PFSK-1 (cell line): Measurements from ENCODE around the gene DGKI.

Experiments used
- FOXP2 ChIP-seq: optimal IDR thresholded peaks from 2 replicates; pipeline ENCODE3; 2011; ENCODE audit warnings: borderline replicate concordance, control low read depth, inconsistent platforms; ENCODE audit not compliant: insufficient read depth; ENCODE audit errors: extremely low read length, extremely low read depth
- POLR2AphosphoS5 ChIP-seq: IDR thresholded peaks from 2 replicates; pipeline ENCODE4 v1.6.1; 2012; ENCODE audit warnings: low read depth, mild to moderate bottlenecking, control low read depth, low read length, moderate library complexity
- REST ChIP-seq, 2 experiments: IDR thresholded peaks; 2 replicates each; pipeline versions ENCODE4 v1.6.1 to v1.8.0; 2011 to 2012; ENCODE audit warnings: low read depth in 2 of 2, low read length in 2 of 2, control low read depth in 1 of 2, inconsistent platforms in 1 of 2, mild to moderate bottlenecking in 1 of 2, moderate library complexity in 1 of 2; ENCODE audit not compliant: insufficient read depth in 1 of 2
- SIN3A ChIP-seq: IDR thresholded peaks from 2 replicates; pipeline ENCODE4 v1.6.1; 2012; ENCODE audit warnings: mild to moderate bottlenecking, low read length, moderate library complexity, borderline replicate concordance; ENCODE audit not compliant: insufficient read depth
- TAF1 ChIP-seq: IDR thresholded peaks from 2 replicates; pipeline ENCODE4 v1.6.1; 2012; ENCODE audit warnings: low read length, control low read depth, borderline replicate concordance; ENCODE audit not compliant: insufficient read depth

DGKI gene

DNA sequence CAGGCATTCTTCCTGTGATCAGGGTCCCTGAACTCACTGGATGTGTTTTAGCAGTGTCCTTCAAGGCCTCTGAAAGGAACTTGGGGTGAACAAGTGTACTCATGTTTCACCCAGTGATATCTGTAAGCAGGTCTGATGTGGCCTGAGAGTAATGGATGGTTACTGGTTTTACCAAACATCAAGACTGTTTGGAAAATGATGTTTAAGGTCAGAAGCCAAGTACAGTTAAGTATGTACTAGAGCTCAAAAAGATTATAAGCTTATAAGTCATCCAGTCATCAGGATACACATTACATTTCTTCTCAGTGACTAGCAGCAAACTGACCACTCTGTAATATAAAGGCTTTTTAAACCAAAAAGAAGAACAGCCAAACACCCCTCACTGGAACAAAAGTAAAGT lies 423.5 kb downstream of the DGKI start:
- TF ChIP-seq TAF1 (no peak), REST (IDR thresholded peaks at IDR 0.05; ENCODE audit: insufficient read depth in 1 of 2, low read depth in 2 of 2, low read length in 2 of 2) (no peak), POLR2AphosphoS5 (no peak), SIN3A (no peak), FOXP2 (no peak)

DNA sequence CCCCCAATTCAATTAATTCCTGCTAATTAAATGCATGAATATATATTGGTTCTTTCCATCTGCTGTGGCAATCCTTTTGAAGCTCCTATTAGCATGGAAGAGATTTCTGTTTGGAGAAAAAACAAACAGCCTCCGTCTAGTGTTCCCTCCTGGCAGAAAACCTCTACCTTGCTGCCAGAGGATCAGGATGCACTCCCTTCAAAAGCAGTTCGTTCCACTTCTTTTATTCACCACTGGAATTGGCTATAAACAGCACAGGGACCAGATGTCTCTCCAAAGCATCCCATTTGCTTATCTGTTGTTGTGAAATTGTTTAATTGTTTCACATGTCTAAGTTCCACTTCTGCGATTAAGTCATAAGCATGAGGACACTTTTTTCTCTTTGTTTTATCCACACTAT lies 425.4 kb downstream of the DGKI start:
- TF ChIP-seq POLR2AphosphoS5 (no peak), FOXP2 (no peak), REST (IDR thresholded peaks at IDR 0.05; ENCODE audit: insufficient read depth in 1 of 2, low read depth in 2 of 2, low read length in 2 of 2) (no peak)

- no peak for TF ChIP-seq SIN3A
- no peak for TF ChIP-seq REST (IDR thresholded peaks at IDR 0.05; ENCODE audit: insufficient read depth in 1 of 2, low read depth in 2 of 2, low read length in 2 of 2)
- TF ChIP-seq POLR2AphosphoS5: no peak
- no peak for TF ChIP-seq TAF1
- TF ChIP-seq FOXP2: no peak
Observed at GRCh38 chr7:137418841-137419240, 427.9 kb downstream of the DGKI start.

DNA sequence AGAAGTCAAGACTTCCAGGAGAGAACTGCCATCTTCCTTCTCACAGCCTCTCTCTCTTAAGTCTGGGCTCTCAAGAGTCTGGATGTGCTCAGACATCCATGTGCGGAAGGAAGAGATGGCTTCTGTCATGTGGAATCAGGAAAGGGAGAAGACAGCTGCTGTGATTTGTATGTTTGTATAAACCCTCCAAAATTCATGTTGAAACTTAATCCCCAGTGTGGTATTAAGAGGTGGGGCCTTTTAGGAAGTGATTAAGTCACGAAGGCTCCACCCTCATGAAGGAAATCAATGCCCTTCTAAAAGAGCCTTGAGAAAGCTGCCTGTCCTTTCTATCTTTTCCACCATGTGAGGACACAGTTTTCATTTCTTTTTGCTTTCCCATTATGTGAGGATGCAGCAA lies 429.3 kb downstream of the DGKI start:
- TF ChIP-seq TAF1: no peak
- no peak for TF ChIP-seq SIN3A
- TF ChIP-seq FOXP2: no peak
- TF ChIP-seq POLR2AphosphoS5: no peak
- TF ChIP-seq REST (IDR thresholded peaks at IDR 0.05; ENCODE audit: insufficient read depth in 1 of 2, low read depth in 2 of 2, low read length in 2 of 2): no peak

GRCh38 chr7:137413901-137414300 lies 432.9 kb downstream of the DGKI start:
- no peak for TF ChIP-seq TAF1
- no peak for TF ChIP-seq SIN3A
- no peak for TF ChIP-seq REST (IDR thresholded peaks at IDR 0.05; ENCODE audit: insufficient read depth in 1 of 2, low read depth in 2 of 2, low read length in 2 of 2)
- TF ChIP-seq FOXP2: no peak
- TF ChIP-seq POLR2AphosphoS5: no peak
